SU-DHL-6 (cell line): Measurements from ENCODE around the gene PRDM16.

Experiments
- H2AFZ ChIP-seq: fragments of 200-600 bp; sonication (generic); 2 replicates; pipeline ENCODE4 v1.6.1; 2014; ENCODE audit warnings: low read depth, mild to moderate bottlenecking, moderate library complexity, mixed read lengths, antibody characterized with exemption, low read length; ENCODE audit not compliant: severe bottlenecking
- H3F3A ChIP-seq: fragments of 200-600 bp; shearing (Covaris generic); 2 replicates; pipeline ENCODE4 v1.6.0; 2016; ENCODE audit warnings: antibody characterized with exemption, mild to moderate bottlenecking; ENCODE audit not compliant: insufficient read depth
- H3K27ac ChIP-seq: fragments of 200-600 bp; sonication (generic); 2 replicates; pipeline ENCODE4 v1.5.1; 2016; ENCODE audit warnings: low read depth, mild to moderate bottlenecking, low read length, moderate library complexity, mixed read lengths
- H3K27me3 ChIP-seq: fragments of 200-600 bp; sonication (generic), shearing (Covaris generic); 2 replicates; pipeline ENCODE4 v1.6.0; 2014; ENCODE audit warnings: mild to moderate bottlenecking, low read length
- H3K36me3 ChIP-seq: fragments of 200-600 bp; sonication (generic); 2 replicates; pipeline ENCODE4 v1.6.1; 2014; ENCODE audit warnings: mild to moderate bottlenecking, low read length, mixed read lengths
- H3K4me2 ChIP-seq: fragments of 300-600, 200-600 bp; shearing (Covaris generic), sonication (generic); 2 replicates; pipeline ENCODE4 v1.6.0; 2014; ENCODE audit warnings: low read length, low read depth, mild to moderate bottlenecking; ENCODE audit not compliant: poor library complexity, severe bottlenecking
- H3K4me3 ChIP-seq: fragments of 200-600 bp; sonication (generic); 2 replicates; pipeline ENCODE4 v1.5.1; 2014; ENCODE audit warnings: antibody characterized with exemption, low read length, mild to moderate bottlenecking, mixed read lengths; ENCODE audit not compliant: insufficient read depth, poor library complexity, severe bottlenecking
- H3K79me2 ChIP-seq: fragments of 200-600 bp; sonication (generic); 2 replicates; pipeline ENCODE4 v1.6.1; 2014; ENCODE audit warnings: mild to moderate bottlenecking, low read length, moderate library complexity; ENCODE audit not compliant: insufficient read depth
- H3K9ac ChIP-seq: fragments of 200-600 bp; sonication (generic); 2 replicates; pipeline ENCODE4 v1.7.0; 2014; ENCODE audit warnings: mild to moderate bottlenecking, low read length
- H3K9me2 ChIP-seq: fragments of 200-600 bp; sonication (generic); replicated peaks from 2 replicates; pipeline ENCODE4 v1.6.1; 2014; ENCODE audit warnings: low read length; ENCODE audit not compliant: insufficient read depth
- H3K9me3 ChIP-seq: fragments of 200-600 bp; sonication (generic); 2 replicates; pipeline ENCODE4 v1.6.1; 2014; ENCODE audit warnings: low read length, mixed read lengths; ENCODE audit not compliant: insufficient read depth
- H4K20me1 ChIP-seq: fragments of 200-600 bp; sonication (generic); 2 replicates; pipeline ENCODE4 v1.6.1; 2014; ENCODE audit warnings: low read depth, mild to moderate bottlenecking, antibody characterized with exemption, low read length, moderate library complexity, mixed read lengths
- EZH2phosphoT487 ChIP-seq: fragments of 200-600 bp; sonication (generic), shearing (Covaris generic); conservative IDR thresholded peaks from 2 replicates; pipeline ENCODE4 v1.6.1; 2018; ENCODE audit warnings: mild to moderate bottlenecking, antibody characterized with exemption, low read length, moderate library complexity, mixed read lengths
- TF ChIP-seq, protein P1 (sequence below): fragments of 200-600 bp; sonication (generic); IDR thresholded peaks from one replicate; pipeline ENCODE4 v1.5.1; 2017; ENCODE audit warnings: antibody characterized with exemption, mild to moderate bottlenecking, low read length, moderate library complexity; ENCODE audit not compliant: insufficient read depth, poor library complexity, severe bottlenecking

Gene PRDM16

DNA sequence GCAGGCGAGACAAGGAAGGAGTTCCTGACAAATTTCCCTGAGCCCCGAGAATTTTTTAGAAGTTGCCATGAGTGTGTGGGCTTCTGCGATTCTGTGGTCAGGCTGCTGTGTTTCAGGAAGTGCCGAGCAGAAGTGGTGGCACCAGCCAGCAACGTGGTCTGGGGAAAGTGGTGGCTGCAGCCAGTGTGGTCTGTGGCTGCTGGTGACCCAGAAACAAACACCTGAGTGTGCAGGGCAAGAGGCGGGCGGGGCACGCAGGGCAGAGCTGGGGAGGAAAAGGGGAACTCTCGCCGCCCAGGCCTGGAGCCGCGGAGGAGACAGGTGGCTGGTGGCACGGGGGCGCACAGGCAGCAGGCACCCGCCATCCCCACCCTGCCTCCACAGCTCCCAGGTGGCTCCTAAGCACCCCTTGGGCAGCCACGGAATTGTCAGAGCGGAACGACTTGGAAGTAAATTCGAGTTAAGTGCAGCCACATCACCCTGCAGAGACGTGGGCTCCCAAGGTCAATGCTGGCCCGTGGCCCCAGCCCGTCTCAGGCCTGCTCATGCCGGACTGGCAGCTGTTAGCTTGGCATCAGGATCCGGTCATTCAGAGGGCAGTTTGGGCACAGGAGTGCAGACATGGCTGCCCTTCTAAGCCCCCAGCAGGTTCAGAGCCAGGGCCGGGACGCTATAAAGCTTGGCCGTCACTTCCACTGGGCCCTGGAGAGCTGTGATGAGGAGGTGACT lies 25.1 kb downstream of the PRDM16 start:
- no peak overlapping the region for H3K4me3 ChIP-seq
- H3K4me2 ChIP-seq, result no peak overlapping the region
- no peak overlapping the region for H3K27ac ChIP-seq
- no peak overlapping the region for H3K9ac ChIP-seq
- H3F3A ChIP-seq, result no peaks in the 10 kb centered on the region
- H4K20me1 ChIP-seq, result no peaks in the 10 kb centered on the region
- no peak overlapping the region for H2AFZ ChIP-seq
- no peaks in the 10 kb centered on the region for H3K79me2 ChIP-seq
- H3K36me3 ChIP-seq, result no peaks in the 10 kb centered on the region
- H3K9me3 ChIP-seq, result no peaks in the 10 kb centered on the region
- TF ChIP-seq, protein P1, sequence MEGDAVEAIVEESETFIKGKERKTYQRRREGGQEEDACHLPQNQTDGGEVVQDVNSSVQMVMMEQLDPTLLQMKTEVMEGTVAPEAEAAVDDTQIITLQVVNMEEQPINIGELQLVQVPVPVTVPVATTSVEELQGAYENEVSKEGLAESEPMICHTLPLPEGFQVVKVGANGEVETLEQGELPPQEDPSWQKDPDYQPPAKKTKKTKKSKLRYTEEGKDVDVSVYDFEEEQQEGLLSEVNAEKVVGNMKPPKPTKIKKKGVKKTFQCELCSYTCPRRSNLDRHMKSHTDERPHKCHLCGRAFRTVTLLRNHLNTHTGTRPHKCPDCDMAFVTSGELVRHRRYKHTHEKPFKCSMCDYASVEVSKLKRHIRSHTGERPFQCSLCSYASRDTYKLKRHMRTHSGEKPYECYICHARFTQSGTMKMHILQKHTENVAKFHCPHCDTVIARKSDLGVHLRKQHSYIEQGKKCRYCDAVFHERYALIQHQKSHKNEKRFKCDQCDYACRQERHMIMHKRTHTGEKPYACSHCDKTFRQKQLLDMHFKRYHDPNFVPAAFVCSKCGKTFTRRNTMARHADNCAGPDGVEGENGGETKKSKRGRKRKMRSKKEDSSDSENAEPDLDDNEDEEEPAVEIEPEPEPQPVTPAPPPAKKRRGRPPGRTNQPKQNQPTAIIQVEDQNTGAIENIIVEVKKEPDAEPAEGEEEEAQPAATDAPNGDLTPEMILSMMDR, result no peak
- TF ChIP-seq EZH2phosphoT487, result no peak
- no peaks in the 10 kb centered on the region for H3K9me2 ChIP-seq
- H3K27me3 ChIP-seq, result no peaks in the 10 kb centered on the region

DNA sequence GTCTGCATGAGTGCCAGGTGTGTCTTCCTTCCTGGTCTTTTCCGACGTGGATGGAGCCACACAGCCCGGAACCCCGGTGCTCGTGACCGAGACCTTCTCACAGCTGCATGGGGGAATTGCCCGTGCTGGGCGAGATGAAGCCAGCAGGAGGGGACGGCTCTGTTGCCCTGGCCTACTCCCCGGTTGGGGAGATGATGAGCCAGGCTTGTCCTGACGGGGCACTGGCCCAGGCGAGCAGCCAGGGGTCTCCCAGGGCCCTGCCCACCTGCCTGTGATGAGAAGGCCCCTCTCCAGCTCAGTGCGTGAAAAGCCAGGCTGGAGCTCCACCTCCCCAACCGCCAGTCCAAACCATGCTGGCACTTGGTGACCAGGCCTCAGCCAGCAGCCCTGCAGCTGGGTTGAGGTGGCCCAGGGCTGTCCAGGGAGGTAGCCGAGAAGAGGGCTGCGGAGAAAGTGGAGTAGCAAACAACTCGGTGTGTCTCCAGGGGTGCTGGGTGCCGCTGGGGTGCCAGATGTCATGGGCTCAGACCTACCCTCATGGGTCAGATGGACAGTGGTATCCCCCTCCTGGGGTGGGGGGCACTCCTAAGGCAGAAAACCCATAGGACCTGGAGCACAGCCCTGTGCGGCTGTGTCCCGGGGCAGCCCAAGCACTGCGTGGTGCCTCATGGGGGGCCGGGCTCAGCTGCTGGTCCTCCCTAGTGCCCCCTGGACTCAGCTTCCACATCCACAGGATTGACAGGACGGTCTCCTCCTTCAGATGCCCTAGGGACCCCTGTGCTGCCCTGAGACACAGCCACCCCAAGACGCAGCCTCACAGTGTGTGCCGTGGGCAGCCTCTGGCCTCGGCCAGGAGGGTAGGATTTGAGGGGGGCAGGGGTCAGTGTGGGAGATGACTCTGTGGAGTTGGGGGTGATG lies 26.1 kb downstream of the PRDM16 start:
- Histone ChIP-seq H4K20me1 (no peaks in the 10 kb centered on the region), H3K4me3 (no peak overlapping the region), H3K9me3 (no peaks in the 10 kb centered on the region), H3K79me2 (no peaks in the 10 kb centered on the region), H3K9me2 (no peaks in the 10 kb centered on the region), H3K9ac (no peak overlapping the region), H2AFZ (no peak overlapping the region), H3K4me2 (no peak overlapping the region), H3K27me3 (no peaks in the 10 kb centered on the region), H3K36me3 (no peaks in the 10 kb centered on the region), H3F3A (no peaks in the 10 kb centered on the region), H3K27ac (no peak overlapping the region)
- TF ChIP-seq, protein P1, result no peak
- no peak for TF ChIP-seq EZH2phosphoT487

- H3K79me2 ChIP-seq, result no peaks in the 10 kb centered on the region
- H3K4me3 ChIP-seq, result no peak overlapping the region
- H4K20me1 ChIP-seq, result no peaks in the 10 kb centered on the region
- TF ChIP-seq, protein P1, result no peak
- TF ChIP-seq EZH2phosphoT487, result no peak
- H3F3A ChIP-seq, result no peaks in the 10 kb centered on the region
- H2AFZ ChIP-seq, result no peak overlapping the region
- H3K9ac ChIP-seq, result no peak overlapping the region
- H3K27ac ChIP-seq, result no peak overlapping the region
- no peaks in the 10 kb centered on the region for H3K27me3 ChIP-seq
- no peaks in the 10 kb centered on the region for H3K9me2 ChIP-seq
- H3K36me3 ChIP-seq, result no peaks in the 10 kb centered on the region
- H3K4me2 ChIP-seq, result no peak overlapping the region
- H3K9me3 ChIP-seq, result no peaks in the 10 kb centered on the region
These were observed 27.3 kb downstream of the PRDM16 start for GRCh38 chr1:3096345-3096744.
